Measurements from ENCODE around the gene ADARB1. TPM values are rescaled to one million over a fixed set of nuclear protein-coding genes. Genes with fewer than 3 reads are reported as not detected.

ADARB1 gene
- total RNA-seq, 2 experiments from 2014 or later = 32.8 to 37.7 TPM

- no peak for ATAC-seq
- no peaks in the 10 kb centered on the region for H3K27me3 Mint-ChIP-seq
- peaks cover 7% of the 10 kb centered on the region for H3K36me3 Mint-ChIP-seq (ENCODE audit: low read depth)
- H3K27ac Mint-ChIP-seq = no peak overlapping the region
- intact Hi-C loops (cut with DNase I, micrococcal nuclease) = no loop called here
- POLR2A ChIA-PET = no interaction called here
- H3K4me1 Mint-ChIP-seq = peaks cover 6% of the 10 kb centered on the region
- H3K9me3 Mint-ChIP-seq (ENCODE audit: low read depth) = no peaks in the 10 kb centered on the region
- no peak for DNase-seq
- CTCF ChIA-PET = interaction anchor here (0.6 to 2.8 kb wide), 7 partner anchors 8 to 1113 kb away, joined by 3 to 17 read pairs (median 3); no protein-coding TSS in a partner anchor
- H3K4me3 Mint-ChIP-seq = no peak overlapping the region
Measured at GRCh38 chr21:45122432-45123132, 48.2 kb downstream of the ADARB1 start.

- peaks cover 8% of the 10 kb centered on the region for H3K4me1 Mint-ChIP-seq
- H3K4me3 Mint-ChIP-seq = no peak overlapping the region
- intact Hi-C loops (cut with DNase I, micrococcal nuclease) = no loop called here
- H3K9me3 Mint-ChIP-seq (ENCODE audit: low read depth) = no peaks in the 10 kb centered on the region
- CTCF ChIA-PET = interaction anchor here (1.1 to 9.1 kb wide), 3 partner anchors 9 to 174 kb away, joined by 3 to 131 read pairs (median 4); no protein-coding TSS in a partner anchor
- H3K27ac Mint-ChIP-seq = no peak overlapping the region
- peaks cover 7% of the 10 kb centered on the region for H3K36me3 Mint-ChIP-seq (ENCODE audit: low read depth)
- POLR2A ChIA-PET = no interaction called here
- ATAC-seq = no peak
- no peaks in the 10 kb centered on the region for H3K27me3 Mint-ChIP-seq
- DNase-seq = no peak
Measured at GRCh38 chr21:45123440-45123839, 49.1 kb downstream of the ADARB1 start.

- Mint-ChIP-seq H3K36me3 (ENCODE audit: low read depth) (peaks cover 8% of the 10 kb centered on the region), H3K4me3 (no peak overlapping the region), H3K9me3 (ENCODE audit: low read depth) (no peaks in the 10 kb centered on the region), H3K27ac (no peak overlapping the region), H3K4me1 (peaks cover 16% of the 10 kb centered on the region), H3K27me3 (no peaks in the 10 kb centered on the region)
- intact Hi-C loops (cut with DNase I, micrococcal nuclease) = no loop called here
- POLR2A ChIA-PET = no interaction called here
- DNase-seq = no peak
- ATAC-seq = no peak
- CTCF ChIA-PET = interaction anchor here (0.7 to 9.1 kb wide), 3 partner anchors 10 to 617 kb away, joined by 3 to 131 read pairs (median 3); no protein-coding TSS in a partner anchor
Measured at GRCh38 chr21:45124596-45124995, 50.2 kb downstream of the ADARB1 start.

GRCh38 chr21:45125357-45125756 lies 51.0 kb downstream of the ADARB1 start:
- intact Hi-C loops (cut with DNase I, micrococcal nuclease) = loop anchor here (1.0 to 5.0 kb wide), 2 partner anchors 23 to 48 kb away; no protein-coding TSS in a partner anchor
- DNase-seq = no peak
- H3K9me3 Mint-ChIP-seq (ENCODE audit: low read depth) = no peaks in the 10 kb centered on the region
- no peak overlapping the region for H3K4me3 Mint-ChIP-seq
- H3K27ac Mint-ChIP-seq = no peak overlapping the region
- ChIA-PET POLR2A (no interaction called here), CTCF (interaction anchor here (0.6 to 9.1 kb wide), 6 partner anchors 11 to 617 kb away, joined by 3 to 131 read pairs (median 3); no protein-coding TSS in a partner anchor)
- no peak for ATAC-seq
- H3K36me3 Mint-ChIP-seq (ENCODE audit: low read depth) = peaks cover 6% of the 10 kb centered on the region
- peaks cover 23% of the 10 kb centered on the region for H3K4me1 Mint-ChIP-seq
- no peaks in the 10 kb centered on the region for H3K27me3 Mint-ChIP-seq

- POLR2A ChIA-PET = no interaction called here
- Mint-ChIP-seq H3K27ac (peak overlapping the region; percentile 4), H3K36me3 (ENCODE audit: low read depth) (peaks cover 3% of the 10 kb centered on the region), H3K4me3 (no peak overlapping the region), H3K9me3 (ENCODE audit: low read depth) (no peaks in the 10 kb centered on the region), H3K27me3 (no peaks in the 10 kb centered on the region), H3K4me1 (peaks cover 28% of the 10 kb centered on the region)
- ATAC-seq = no peak
- intact Hi-C loops (cut with DNase I, micrococcal nuclease) = loop anchor here in 1 of 2 experiments (5.0 kb wide), 1 partner anchor 49 kb away; no protein-coding TSS in a partner anchor
- DNase-seq = no peak
- CTCF ChIA-PET = interaction anchor here (0.6 to 9.1 kb wide), 8 partner anchors 13 to 176 kb away, joined by 3 to 131 read pairs (median 4); no protein-coding TSS in a partner anchor
Measured at GRCh38 chr21:45126204-45126626, 51.8 kb downstream of the ADARB1 start.

- CTCF ChIA-PET = interaction anchor here (0.7 to 9.1 kb wide), 7 partner anchors 12 to 177 kb away, joined by 3 to 131 read pairs (median 5); no protein-coding TSS in a partner anchor
- ATAC-seq (no peak), DNase-seq (no peak)
- H3K27ac Mint-ChIP-seq = peak overlapping the region; percentile 4
- H3K4me3 Mint-ChIP-seq = no peak overlapping the region
- intact Hi-C loops (cut with DNase I, micrococcal nuclease) = loop anchor here in 1 of 2 experiments (5.0 kb wide), 1 partner anchor 50 kb away; no protein-coding TSS in a partner anchor
- no peaks in the 10 kb centered on the region for H3K9me3 Mint-ChIP-seq (ENCODE audit: low read depth)
- peaks cover 28% of the 10 kb centered on the region for H3K4me1 Mint-ChIP-seq
- peaks cover 3% of the 10 kb centered on the region for H3K36me3 Mint-ChIP-seq (ENCODE audit: low read depth)
- no peaks in the 10 kb centered on the region for H3K27me3 Mint-ChIP-seq
- POLR2A ChIA-PET = no interaction called here
Measured at GRCh38 chr21:45126983-45127382, 52.6 kb downstream of the ADARB1 start.

- Mint-ChIP-seq H3K4me1 (peaks cover 28% of the 10 kb centered on the region), H3K4me3 (no peak overlapping the region)
- intact Hi-C loops (cut with DNase I, micrococcal nuclease) = loop anchor here (1.0 to 5.0 kb wide), 4 partner anchors 49 to 235 kb away; no protein-coding TSS in a partner anchor
Measured at GRCh38 chr21:45127937-45128336, 53.6 kb downstream of the ADARB1 start.

GRCh38 chr21:45128613-45129188 lies 54.3 kb downstream of the ADARB1 start:
- ChIA-PET CTCF (interaction anchor here (0.6 to 9.1 kb wide), 40 partner anchors 8 to 692 kb away, joined by 3 to 131 read pairs (median 4); partner anchors contain the start of gene ADARB1), POLR2A (no interaction called here)
- peaks cover 5% of the 10 kb centered on the region for H3K36me3 Mint-ChIP-seq (ENCODE audit: low read depth)
- H3K4me1 Mint-ChIP-seq = peaks cover 31% of the 10 kb centered on the region
- H3K4me3 Mint-ChIP-seq = no peak overlapping the region
- no peak overlapping the region for H3K27ac Mint-ChIP-seq
- H3K27me3 Mint-ChIP-seq = no peaks in the 10 kb centered on the region
- ATAC-seq (peak; percentile 98), DNase-seq (peak; percentile 88)
- intact Hi-C loops (cut with DNase I, micrococcal nuclease) = loop anchor here (1.0 to 5.0 kb wide), 4 partner anchors 50 to 236 kb away; no protein-coding TSS in a partner anchor
- H3K9me3 Mint-ChIP-seq (ENCODE audit: low read depth) = no peaks in the 10 kb centered on the region

More at GRCh38 chr21:45127937-45128336, 53.6 kb downstream of the ADARB1 start:
- Mint-ChIP-seq H3K36me3 (ENCODE audit: low read depth) (peaks cover 3% of the 10 kb centered on the region), H3K27ac (no peak overlapping the region), H3K9me3 (ENCODE audit: low read depth) (no peaks in the 10 kb centered on the region), H3K27me3 (no peaks in the 10 kb centered on the region)
- ChIA-PET POLR2A (no interaction called here), CTCF (interaction anchor here (0.6 to 9.1 kb wide), 35 partner anchors 9 to 693 kb away, joined by 3 to 131 read pairs (median 5); partner anchors contain the start of gene ADARB1)
- ATAC-seq (no peak), DNase-seq (no peak)

GRCh38 chr21:45129189-45129923 lies 55.0 kb downstream of the ADARB1 start:
- DNase-seq (no peak), ATAC-seq (no peak)
- ChIA-PET POLR2A (no interaction called here), CTCF (interaction anchor here (0.6 to 9.1 kb wide), 30 partner anchors 7 to 308 kb away, joined by 3 to 131 read pairs (median 5); no protein-coding TSS in a partner anchor)
- peak overlapping the region; percentile 70 for H3K27ac Mint-ChIP-seq
- no peaks in the 10 kb centered on the region for H3K27me3 Mint-ChIP-seq
- H3K36me3 Mint-ChIP-seq (ENCODE audit: low read depth) = peaks cover 6% of the 10 kb centered on the region
- intact Hi-C loops (cut with DNase I, micrococcal nuclease) = loop anchor here (2.0 to 5.0 kb wide), 3 partner anchors 51 to 237 kb away; no protein-coding TSS in a partner anchor
- H3K4me1 Mint-ChIP-seq = peaks cover 31% of the 10 kb centered on the region
- H3K9me3 Mint-ChIP-seq (ENCODE audit: low read depth) = no peaks in the 10 kb centered on the region
- no peak overlapping the region for H3K4me3 Mint-ChIP-seq

- Mint-ChIP-seq H3K4me1 (peaks cover 31% of the 10 kb centered on the region), H3K27ac (no peak overlapping the region), H3K9me3 (ENCODE audit: low read depth) (no peaks in the 10 kb centered on the region), H3K36me3 (ENCODE audit: low read depth) (peaks cover 8% of the 10 kb centered on the region), H3K27me3 (no peaks in the 10 kb centered on the region), H3K4me3 (no peak overlapping the region)
- POLR2A ChIA-PET = interaction anchor here (0.6 kb wide), 1 partner anchor 49 kb away, joined by 3 read pairs; no protein-coding TSS in a partner anchor
- DNase-seq (no peak), ATAC-seq (peak; percentile 35)
- intact Hi-C loops (cut with DNase I, micrococcal nuclease) = no loop called here
- CTCF ChIA-PET = interaction anchor here (0.5 to 9.1 kb wide), 15 partner anchors 8 to 458 kb away, joined by 3 to 131 read pairs (median 4); no protein-coding TSS in a partner anchor
Measured at GRCh38 chr21:45130324-45130774, 56.0 kb downstream of the ADARB1 start.
